Activated CD4-positive, CD25-positive, alpha-beta regulatory T cell treated with anti-CD3 and anti-CD28 coated beads, Interleukin-2, amount 50 U/mL, for 16 hours (primary cell): ENCODE measurements around the gene SULF2.

ENCODE experiments used
- DNase-seq: peaks from one replicate; pipeline ENCODE4 v3.0.0-alpha.2; 2020; ENCODE audit warnings: low read depth, low spot score

Gene SULF2

DNA sequence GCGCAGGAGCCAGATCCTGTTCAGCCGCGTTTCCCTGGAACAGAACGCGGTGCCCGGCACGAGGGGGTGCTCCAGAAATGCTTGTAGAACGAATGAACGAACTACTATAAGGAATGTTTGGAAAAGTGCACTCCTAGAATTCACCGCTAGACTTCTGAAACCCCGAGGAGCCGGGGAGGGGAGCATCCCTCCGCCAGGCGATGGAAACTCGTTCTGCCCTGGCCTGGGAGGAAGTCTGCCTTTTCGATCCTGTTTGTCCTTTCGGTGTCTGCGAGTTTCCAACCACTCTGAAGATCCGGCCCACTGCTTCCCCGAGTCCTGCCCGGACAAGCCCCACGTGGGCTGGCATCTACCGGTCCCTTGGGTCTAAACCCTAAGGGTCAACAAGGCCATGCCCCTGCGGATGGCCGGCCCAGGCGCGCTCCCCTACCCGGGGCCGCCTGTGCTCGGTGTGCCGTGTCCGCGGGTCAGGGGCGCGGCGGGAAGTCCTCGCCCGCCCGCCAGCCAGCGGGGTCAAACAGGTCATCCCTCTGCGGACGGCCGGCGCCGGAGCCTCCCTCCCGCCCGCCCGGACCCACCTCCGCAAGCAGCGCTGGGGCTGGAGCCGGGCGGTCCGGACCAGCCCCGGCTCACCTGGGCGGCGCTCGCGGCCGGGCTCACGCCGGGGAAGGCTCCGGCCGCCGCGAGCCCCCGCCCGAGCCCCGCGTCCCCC lies 526 bp downstream of the SULF2 start:
- no peak for DNase-seq

DNA sequence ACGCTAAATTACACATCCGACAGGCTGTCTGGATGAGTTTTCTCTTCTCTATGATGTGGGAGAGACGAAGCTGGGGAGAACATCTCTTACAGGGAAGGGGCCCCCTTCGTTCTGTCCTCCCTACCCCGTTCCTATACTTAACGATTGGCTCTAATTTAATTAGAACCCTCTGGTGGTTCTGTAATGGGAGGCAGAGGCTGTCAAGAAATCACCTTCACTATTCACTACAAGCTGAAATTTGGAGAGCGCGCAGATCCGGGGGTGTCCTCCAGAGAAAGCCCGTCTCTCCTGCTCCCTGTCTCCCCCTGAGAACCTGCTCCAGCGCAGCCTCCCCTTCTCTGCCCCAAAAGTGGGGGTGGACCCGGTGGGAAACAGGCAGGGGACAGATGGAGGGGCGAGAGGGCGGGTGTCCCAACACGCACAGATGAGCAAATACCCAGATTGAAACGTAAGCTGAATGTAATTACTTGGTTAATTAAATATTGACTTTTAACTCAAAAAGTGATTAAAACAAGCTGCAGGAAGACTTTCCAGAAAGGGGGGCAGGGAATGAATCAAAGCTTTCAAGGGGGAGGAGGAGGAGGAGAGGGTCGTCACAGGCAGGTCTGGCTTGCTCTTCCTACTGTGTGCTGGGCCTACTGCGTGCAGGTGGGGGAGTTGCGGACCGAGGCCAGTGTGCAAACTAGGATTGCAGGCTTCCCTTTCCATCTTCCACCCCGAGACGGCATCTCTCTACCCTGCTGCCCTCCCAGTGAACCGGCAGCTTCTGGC lies 1.3 kb downstream of the SULF2 start:
- no peak for DNase-seq

DNA sequence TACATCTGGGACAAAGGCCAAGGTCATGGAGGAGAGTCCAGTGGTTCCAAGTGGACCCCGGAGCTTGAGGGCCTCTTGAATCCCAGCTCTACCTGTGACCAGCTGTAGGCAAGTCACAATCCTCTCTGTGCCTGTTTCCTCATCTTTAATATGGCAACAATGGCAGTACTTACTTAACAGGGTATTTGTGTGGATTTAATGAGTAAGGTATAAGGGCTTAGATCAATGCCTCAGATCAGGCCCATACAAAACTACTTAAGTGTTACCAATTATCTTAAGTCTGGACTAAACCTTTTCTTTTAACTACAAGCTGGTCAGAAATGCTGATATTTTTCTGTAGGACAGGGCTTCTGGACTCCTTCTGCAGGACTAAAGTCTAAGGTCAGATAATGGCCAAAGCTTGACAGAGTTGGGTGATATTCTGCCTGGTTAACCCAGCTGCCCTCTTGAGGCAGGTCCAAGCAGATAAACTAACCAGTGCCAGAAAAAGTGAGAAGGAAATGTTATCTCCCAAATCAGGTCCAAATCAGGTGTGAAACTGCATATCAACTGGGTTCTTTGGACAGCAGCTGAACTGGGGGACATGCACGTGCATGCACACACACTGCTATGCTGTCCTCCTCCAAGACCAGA lies 2.2 kb downstream of the SULF2 start:
- DNase-seq, result no peak

DNA sequence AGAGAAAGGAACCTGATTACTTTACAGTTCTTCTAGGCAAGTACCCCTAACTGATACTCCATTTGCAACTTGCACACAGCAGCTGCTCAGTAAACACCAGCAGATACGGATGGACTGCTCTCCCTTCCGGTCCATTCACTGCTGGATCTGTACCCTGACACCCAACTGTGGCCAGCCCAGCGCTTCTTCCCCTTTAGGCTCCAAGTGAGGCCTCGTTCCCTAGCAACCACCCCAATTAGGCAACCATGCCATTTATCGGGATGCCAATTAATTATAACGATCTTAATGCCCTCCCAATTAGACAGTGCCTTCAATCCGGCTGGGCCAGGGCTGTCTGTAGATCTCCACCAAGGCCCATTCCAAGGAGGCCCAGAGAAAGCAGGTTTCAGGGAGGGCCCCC lies 3.2 kb downstream of the SULF2 start:
- no peak for DNase-seq

DNA sequence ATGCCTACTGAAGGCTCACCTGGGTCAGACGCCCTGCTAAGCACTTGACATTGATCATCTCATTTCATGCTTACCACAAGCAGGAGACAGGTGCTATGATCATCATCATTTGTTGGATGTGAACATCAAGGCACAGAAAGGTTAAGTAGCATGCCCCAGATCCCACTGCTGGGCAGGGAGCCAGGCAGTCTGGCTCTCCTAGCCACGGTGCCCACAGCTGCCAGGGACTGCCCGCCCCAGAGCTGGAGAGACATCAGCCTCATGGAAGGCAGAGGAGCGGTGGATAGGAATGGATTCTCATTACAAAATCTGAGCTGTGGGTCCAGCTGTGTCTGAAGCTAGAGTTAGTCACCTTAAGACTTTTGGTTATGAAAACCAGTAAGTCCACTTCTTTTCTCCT lies 3.6 kb downstream of the SULF2 start:
- DNase-seq, result no peak

DNA sequence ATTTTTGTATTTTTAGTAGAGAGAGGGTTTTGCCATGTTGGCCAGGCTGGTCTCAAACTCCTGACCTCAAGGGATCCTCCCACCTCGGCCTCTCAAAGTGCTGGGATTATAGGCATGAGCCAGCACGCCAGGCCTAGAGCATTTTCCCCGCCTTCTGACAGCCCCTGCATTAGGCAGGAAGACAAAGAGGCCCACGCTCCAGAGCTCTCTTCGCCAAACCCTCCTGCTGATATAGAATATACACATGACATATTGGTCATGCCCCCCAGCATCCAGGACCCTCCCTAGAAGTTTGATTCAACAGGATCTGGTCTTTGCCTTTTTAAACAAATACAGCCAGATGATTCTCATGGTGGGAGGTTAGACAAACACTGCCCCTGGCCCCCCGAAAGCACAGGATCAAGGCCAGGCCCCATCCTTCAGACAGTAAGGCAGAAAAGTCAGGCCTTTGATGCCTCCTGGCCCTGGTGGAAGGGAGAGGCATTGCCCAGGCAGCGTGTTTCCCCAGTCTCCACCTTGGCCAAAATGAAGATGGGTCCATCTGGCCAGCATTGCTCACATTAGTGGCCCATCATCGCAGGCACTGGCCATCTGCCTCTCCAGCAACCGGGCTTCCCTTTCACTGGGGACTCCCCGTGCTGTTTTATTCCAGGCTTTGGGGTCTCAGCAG lies 4.4 kb downstream of the SULF2 start:
- DNase-seq, result no peak

DNA sequence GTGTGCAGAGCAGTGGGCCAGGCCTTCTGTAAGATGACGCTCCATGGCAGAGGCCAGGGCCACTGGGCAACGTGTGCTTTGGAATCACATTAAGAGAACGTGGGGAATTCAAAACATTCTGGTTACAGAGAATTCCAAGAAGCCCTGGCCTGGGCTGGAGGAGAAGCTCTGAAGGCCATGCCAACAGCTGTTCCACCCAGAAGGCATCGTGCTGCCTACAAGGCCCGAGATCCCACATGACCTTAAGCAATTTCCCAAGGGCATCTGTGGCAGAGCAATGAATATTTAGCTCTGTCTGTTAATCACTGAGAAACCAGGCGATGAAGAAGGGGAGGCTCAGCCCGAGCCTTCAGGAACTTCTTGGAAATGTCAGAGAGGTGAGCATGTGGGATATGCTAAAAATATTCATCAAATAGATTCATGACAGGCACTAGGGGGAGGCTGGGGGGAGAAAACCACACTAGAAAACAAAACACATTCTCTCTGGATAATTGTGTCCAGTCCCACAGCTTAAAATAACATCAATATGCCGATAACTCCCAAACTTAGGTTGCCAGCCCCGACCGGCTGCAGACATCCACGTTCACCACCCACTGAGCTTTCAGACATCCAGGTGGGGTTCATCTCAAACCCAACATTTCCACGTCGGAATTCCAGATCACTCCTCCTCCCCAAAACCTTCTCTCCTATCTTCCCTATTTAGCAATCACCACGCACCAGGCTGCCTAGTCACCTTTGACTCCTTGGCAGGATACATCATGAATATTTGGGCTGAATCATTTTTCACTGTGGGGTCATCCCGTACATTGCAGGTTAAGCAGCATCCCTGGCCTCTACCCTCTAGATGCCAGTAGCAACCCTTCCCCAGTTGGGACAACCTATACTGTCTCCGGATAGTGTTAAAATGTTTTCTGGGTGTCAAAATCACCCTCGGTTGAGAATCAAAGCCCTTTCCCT lies 6.6 kb downstream of the SULF2 start:
- DNase-seq, result no peak

DNA sequence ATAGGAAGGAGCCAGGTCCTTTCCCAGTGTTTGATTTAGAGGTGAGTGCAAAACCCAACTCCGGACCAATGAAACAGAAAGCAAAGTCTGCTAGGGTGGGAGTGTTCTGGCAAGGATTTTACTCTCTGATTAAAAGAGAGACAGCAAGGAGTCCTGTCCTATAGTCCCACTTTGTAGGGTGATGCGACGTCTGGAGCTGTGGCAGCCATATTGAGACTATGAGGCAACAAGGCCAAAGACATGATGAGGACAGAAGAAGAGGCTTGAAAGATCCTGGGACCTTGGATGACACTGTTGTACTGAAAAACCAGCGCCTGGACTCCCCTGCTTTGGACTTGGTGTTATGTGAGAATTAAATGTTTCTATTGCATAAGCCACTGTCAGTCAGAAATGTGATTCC lies 8.1 kb downstream of the SULF2 start:
- no peak for DNase-seq

DNA sequence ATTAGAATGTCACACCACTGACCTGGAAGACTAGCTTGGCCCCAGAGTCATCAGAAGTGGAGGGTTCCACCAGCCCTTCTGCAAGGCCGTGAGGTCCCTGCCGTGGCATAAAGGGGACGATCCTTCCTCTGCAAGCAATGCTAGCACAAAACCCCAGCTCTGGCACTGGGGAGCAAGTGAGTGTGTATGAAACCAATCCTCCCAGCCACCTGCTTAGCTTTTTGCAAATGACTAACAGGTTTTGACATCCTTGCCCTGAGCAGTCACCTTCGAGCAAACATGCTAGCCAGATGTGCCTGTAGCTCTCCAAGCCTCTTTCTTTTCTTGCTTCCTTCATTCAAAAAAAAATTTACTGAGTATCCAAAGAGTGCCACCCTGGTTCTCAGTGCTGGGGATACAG lies 8.6 kb downstream of the SULF2 start:
- no peak for DNase-seq

DNA sequence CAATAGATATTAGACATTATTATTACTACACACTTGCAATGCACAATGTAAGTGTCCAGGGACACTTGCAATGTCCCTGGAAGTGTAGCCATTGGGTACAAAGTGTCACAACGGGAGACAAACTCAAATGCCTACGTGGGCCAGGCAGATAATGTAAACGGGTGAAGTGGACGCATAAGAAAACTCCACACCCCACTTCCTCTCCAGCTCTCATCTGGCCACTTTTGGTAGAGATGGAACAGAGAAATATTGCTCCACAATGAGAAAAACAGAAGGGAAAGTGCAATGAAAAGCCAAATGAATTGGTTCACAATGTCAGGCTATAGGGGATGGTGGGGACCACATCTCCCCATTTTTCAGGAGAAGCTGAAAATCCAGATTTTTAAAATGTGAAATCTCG lies 9.4 kb downstream of the SULF2 start:
- no peak for DNase-seq

DNA sequence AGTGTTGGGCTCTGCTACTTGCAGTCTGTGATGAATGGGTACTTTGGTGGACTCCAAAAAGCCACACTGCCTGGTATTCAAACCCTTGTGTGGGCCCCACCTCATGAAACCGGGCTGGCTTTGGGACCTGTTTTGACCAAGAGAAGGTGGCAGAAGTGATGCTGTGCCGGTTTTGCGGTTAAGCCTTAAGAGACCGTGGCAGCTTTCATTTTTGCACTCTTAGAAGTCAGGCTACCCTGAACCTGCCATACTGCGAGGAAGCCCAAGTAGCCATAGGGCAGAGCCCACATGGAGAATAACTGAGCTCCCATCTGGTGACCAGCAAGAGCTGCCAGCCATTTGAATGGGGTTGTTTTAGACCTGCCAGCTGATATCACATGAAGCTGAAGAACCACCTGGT lies 10.2 kb downstream of the SULF2 start:
- no peak for DNase-seq

DNA sequence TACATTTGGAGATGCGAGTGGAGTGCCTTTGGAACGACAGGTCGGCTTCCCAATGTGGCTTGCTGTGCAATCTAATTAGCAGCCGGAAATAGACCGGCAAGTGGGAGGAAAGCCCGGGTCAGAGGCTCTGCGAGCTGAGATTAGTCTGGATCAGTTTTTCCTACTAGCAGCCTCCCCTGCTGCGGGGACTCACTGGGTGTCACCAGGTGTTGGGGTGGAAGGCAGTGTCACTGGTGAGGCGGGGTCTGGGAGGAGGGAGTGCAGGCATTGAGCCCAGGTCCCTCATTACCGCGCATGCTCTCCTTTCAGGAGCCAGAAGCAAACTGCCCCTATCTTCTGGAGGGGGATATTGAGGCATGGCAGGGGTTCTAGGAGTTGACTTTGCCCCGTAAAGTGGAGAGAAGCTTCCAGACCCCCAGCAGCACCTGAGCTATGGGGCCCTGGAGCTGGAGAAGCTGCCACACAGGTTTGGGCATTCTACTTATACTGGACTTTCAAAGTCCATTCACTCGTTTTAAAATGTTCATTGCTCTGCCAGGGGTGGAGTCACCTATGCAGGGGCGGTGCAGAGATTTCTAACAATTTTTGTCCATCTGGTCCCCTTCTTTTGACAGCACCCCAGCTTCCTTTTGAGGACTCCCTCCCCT lies 11.0 kb downstream of the SULF2 start:
- no peak for DNase-seq

DNA sequence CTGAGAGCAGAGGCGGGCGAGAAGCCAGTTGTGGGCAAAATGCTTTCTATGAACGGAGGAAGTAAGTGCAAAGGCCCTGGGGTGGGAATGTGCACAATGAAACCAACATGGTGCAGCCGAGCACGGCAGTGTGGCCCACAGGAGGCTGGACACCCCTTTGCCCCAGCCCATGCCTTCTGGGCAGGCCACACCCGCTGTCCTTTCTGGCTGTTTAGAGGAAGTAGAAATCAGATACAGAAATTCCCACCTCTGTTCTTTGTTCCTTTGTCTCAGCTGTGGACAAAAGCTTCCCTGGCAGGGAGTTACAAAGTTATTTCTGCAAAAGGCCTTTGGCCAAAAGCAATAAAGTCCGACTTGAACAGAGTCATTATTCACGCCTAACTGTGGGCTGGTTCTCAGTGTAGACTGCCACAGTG lies 11.9 kb downstream of the SULF2 start:
- no peak for DNase-seq

DNA sequence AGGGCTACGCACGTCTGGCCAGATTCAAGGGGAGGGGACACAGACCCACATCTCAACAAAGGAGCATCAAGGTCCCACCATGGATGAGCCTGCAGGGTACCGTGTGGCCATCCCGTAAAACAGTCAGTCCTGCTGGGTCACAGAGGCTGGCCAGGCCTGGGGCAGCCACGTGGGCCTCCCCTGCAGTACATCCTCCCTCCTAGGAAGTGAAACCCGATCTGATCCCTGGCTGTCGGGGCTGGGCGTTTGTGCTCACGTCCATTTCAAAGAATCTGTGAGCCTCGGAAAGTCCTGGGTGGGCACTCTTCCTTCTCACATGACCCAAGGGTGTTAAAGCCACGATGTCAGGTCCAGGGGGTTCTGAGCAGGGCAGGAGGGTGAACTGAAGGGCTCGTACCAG lies 14.3 kb downstream of the SULF2 start:
- DNase-seq, result no peak

DNA sequence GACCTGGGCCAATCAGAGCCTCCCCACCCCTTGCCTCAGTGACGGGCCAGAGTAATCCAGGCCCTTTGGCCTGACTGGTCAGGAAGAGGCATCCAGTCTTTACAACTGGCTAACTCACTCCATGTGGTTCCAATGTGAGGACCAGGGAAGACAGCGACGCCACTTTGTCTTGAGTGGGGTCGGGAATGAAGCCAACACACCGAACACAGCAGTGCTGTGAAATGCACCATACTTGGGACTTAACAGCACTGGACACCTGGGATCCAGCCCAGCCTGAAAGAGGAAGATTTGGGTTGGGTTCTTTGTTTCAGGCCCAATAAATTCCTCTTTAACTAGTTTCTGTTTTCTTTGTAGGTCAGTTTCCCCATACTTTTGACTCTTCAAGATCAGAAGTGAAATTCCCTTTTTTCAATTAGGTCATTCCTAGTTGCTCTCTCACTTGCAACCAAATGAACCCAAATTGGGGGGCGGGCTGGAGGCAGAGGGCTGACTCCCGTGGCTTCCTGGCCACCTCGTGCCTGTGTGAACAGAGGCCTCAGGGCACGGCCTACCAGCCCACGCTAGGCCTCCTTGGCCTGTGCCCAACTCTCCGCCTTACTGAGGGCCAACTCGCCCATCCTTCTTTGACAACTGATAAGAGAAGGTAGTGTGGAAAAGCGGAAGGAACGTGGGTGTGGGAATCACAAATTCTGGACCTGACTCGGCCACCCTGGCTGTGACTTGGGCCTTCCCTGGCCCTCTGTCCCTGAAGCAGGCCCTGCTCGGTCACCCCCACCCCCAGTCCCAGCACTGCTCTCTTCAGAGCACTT lies 17.1 kb downstream of the SULF2 start:
- no peak for DNase-seq

DNA sequence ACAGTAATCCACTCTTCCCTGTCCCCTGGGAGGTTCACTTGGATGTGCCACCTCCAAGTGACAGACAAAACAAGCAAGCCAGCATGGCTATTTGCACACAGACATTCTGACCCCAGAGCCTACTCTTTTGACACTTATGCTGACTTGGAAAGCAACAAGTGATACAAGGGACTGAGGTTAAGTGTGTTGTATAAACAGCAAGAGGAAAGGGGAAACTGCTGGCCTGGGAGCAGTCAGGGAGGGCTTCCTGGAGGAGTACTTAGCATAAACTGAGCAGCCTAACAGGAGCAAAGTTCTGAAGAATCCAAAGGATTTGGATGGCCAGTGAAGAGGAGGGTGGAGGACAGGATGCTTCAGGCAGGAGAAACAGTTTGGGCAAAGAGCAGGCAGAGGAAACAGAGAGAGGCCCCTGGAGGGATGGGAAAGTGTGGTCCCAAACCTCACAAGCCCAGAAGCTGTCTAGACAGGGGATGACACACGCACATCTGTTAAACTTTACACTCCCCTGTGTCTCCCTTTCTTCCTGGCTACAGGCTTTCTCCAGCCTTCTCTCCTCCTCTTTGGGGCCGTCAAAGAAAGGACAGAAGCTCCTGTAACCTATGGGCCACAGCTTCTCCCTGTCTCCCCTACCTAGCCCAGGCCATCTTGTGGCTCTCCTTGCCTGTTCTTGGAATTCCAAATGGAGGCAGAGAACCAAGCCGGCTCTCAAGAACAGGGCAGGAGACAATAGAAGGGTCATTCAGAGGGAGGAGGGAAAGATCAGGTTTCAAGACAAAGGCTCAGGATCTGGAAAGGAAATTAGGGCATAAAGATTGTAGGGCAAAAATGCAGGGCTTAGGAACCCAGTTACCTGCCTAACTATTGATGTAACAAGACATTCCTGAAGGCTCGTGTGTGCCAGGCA lies 19.3 kb downstream of the SULF2 start:
- DNase-seq, result no peak

DNA sequence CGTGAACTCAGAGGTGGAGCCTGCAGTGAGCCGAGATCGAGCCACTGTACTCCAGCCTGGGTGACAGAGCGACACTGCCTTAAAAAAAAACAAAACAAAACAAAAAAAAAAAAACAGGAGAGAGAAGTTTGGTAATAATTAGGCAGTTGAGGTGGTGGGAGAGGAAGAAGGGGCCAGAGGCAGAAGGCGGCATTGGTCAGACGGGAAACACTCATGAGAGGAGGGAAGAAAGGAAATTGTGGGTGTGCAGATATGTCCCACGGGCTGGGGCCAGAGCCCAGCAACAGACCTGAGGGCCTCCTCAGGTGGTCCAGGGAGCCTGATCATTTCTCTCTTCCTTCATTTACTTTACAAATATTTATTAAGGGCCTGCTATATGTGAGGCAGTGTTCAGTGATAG lies 20.0 kb downstream of the SULF2 start:
- no peak for DNase-seq

DNA sequence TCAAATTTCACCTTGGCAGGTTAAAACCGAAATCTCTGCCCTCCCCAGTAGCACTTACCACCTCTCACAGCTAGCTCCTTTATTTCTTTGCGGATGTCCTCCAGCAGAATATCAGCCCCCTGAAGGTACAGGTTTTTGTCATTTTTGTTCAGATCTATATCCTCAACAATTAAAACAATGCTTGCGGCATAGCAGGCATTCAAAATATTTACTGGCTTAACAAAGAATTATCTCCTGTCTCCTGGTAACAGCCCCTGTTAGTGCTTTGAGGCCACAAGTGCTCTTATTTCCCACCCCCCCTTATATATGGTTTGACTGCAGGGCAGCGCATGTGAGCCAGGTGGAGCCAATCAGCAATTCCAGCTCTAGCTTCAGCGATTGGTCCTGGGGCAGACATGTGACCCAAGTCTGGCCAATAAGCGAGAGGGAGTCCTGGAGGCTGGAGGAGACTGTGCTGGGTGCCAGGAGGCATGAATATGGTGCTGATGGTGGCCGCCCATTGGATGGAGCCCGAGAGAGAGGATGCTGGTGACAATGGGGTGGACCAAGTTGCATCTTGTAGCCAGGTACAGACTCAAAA lies 21.0 kb downstream of the SULF2 start:
- DNase-seq, result no peak
